HepG2 (cell line): ENCODE data around the gene PEX14.
"Not testable (repeated sequence)": the region's sequence is repeated elsewhere in the genome, so short reads cannot be mapped to it uniquely, and the experiment has no call there.

Experiments used
- MLX ChIP-seq: IDR thresholded peaks from 2 replicates; pipeline ENCODE4 v1.6.1; 2016
- RBFOX2 ChIP-seq: fragments of 200-400 bp; formaldehyde crosslinking; IDR thresholded peaks from 2 replicates; pipeline ENCODE4 v1.6.1; 2017; ENCODE audit warnings: low read depth, mild to moderate bottlenecking, low read length

- not testable (repeated sequence) for TF ChIP-seq RBFOX2; MLX (CRISPR knock-in tag)
Observed at GRCh38 chr1:10425826-10426534, 48.8 kb upstream of the PEX14 start.
